SK-N-SH (cell line): ENCODE results near the gene NUDT14. TPM values are rescaled to one million over a fixed set of nuclear protein-coding genes. Genes with fewer than 3 reads are reported as not detected.

Experiments used
- CTCF ChIA-PET: fragments of 300-600, 350-600 bp; formaldehyde crosslinking; extraction: SDS; loops from one replicate; lab custom pipeline; 2021; lab: Yijun Ruan, JAX
- POLR2A ChIA-PET: fragments of 350-600 bp; sonication (Branson Sonifier 250); formaldehyde crosslinking; extraction: SDS; loops from one replicate; lab custom pipeline; 2020; ENCODE audit warnings: antibody characterized with exemption, inconsistent platforms; lab: Yijun Ruan, JAX
- DNase-seq: peaks from one replicate; pipeline ENCODE4 v3.0.0; 2012
- H2AFZ ChIP-seq: fragments of 200-600 bp; sonication (generic); 2 replicates; pipeline ENCODE4 v1.8.1; 2016; ENCODE audit warnings: antibody characterized with exemption, mild to moderate bottlenecking, low read depth
- H3F3A ChIP-seq: fragments of 200-600 bp; sonication (generic); replicated peaks from 2 replicates; pipeline ENCODE3; 2016; ENCODE audit warnings: antibody characterized with exemption, mild to moderate bottlenecking; ENCODE audit not compliant: insufficient read depth
- H3K27ac ChIP-seq, 2 experiments: fragments of 200-500 bp in 1 of 2; fragments of 200-600 bp in 1 of 2; sonication (Bioruptor generic) in 1 of 2; sonication (generic), shearing (Covaris generic) in 1 of 2; 2 replicates each; pipeline versions ENCODE4 v1.5.1 to v1.6.1; 2014 to 2016; ENCODE audit warnings: low read depth in 2 of 2, inconsistent platforms in 1 of 2, low read length in 1 of 2, mild to moderate bottlenecking in 1 of 2, mixed read lengths in 1 of 2
- H3K27me3 ChIP-seq: fragments of 200-600 bp; sonication (generic), shearing (Covaris generic); 2 replicates; pipeline ENCODE4 v1.6.1; 2016; ENCODE audit warnings: mixed run types; ENCODE audit not compliant: insufficient read depth
- H3K36me3 ChIP-seq, 2 experiments: fragments of 200-500 bp in 1 of 2; fragments of 200-600 bp in 1 of 2; sonication (Bioruptor generic) in 1 of 2; sonication (generic) in 1 of 2; replicated peaks in 1 of 2; 2 replicates each; pipeline versions ENCODE3 to v1.5.1; 2014 to 2016; ENCODE audit warnings: low read length in 1 of 2, mild to moderate bottlenecking in 1 of 2; ENCODE audit not compliant: insufficient read depth in 2 of 2, control insufficient read depth in 1 of 2
- H3K4me1 ChIP-seq, 2 experiments: fragments of 200-500 bp in 1 of 2; fragments of 200-600 bp in 1 of 2; sonication (Bioruptor generic) in 1 of 2; sonication (generic), shearing (Covaris generic) in 1 of 2; 2 replicates each; pipeline versions ENCODE4 v1.5.1 to v1.6.1; 2014 to 2016; ENCODE audit warnings: low read depth in 1 of 2, low read length in 1 of 2, mixed run types in 1 of 2; ENCODE audit not compliant: insufficient read depth in 2 of 2, control insufficient read depth in 1 of 2
- H3K4me2 ChIP-seq: fragments of 200-600 bp; sonication (generic), shearing (Covaris generic); 2 replicates; pipeline ENCODE4 v1.6.1; 2017; ENCODE audit warnings: mixed run types
- H3K4me3 ChIP-seq, 2 experiments: fragments of 200-500 bp in 1 of 2; fragments of 200-600 bp in 1 of 2; sonication (Bioruptor generic) in 1 of 2; sonication (generic), shearing (Covaris generic) in 1 of 2; 2 replicates each; pipeline versions ENCODE4 v1.5.1 to v1.8.1; 2014 to 2016; ENCODE audit warnings: low read depth in 2 of 2, inconsistent platforms in 1 of 2, low read length in 1 of 2, mild to moderate bottlenecking in 1 of 2, mixed read lengths in 1 of 2, moderate library complexity in 1 of 2
- H3K79me2 ChIP-seq: fragments of 200-600 bp; sonication (generic); 2 replicates; pipeline ENCODE4 v1.8.1; 2017; ENCODE audit warnings: mild to moderate bottlenecking; ENCODE audit not compliant: insufficient read depth
- H3K9ac ChIP-seq: fragments of 200-600 bp; sonication (generic); 2 replicates; pipeline ENCODE4 v1.6.1; 2017; ENCODE audit warnings: mixed run types
- H3K9me2 ChIP-seq: fragments of 200-600 bp; sonication (generic); 2 replicates; pipeline ENCODE4 v1.6.1; 2017; ENCODE audit warnings: mixed run types
- H3K9me3 ChIP-seq: fragments of 200-600 bp; sonication (generic); 2 replicates; pipeline ENCODE4 v1.6.1; 2017; ENCODE audit warnings: mixed run types, mild to moderate bottlenecking, moderate library complexity
- H4K20me1 ChIP-seq: fragments of 200-600 bp; sonication (generic); 2 replicates; pipeline ENCODE4 v1.6.1; 2017; ENCODE audit warnings: mild to moderate bottlenecking, mixed run types; ENCODE audit not compliant: insufficient read depth
- CHD2 ChIP-seq: fragments of 150-350 bp; IDR thresholded peaks from 2 replicates; pipeline ENCODE4 v1.6.1; 2018; ENCODE audit warnings: low read length; ENCODE audit not compliant: partially characterized antibody
- EZH2phosphoT487 ChIP-seq: fragments of 200-600 bp; sonication (generic); IDR thresholded peaks from 2 replicates; pipeline ENCODE4 v1.6.1; 2017; ENCODE audit warnings: low read depth, mixed run types, mild to moderate bottlenecking, antibody characterized with exemption, moderate library complexity, borderline replicate concordance
- FOSL2 ChIP-seq: IDR thresholded peaks from 2 replicates; pipeline ENCODE4 v1.4.0; 2012; ENCODE audit warnings: low read depth, mild to moderate bottlenecking, moderate library complexity, borderline replicate concordance
- FOXM1 ChIP-seq: IDR thresholded peaks from 2 replicates; pipeline ENCODE4 v1.4.0; 2012; ENCODE audit warnings: low read depth, mild to moderate bottlenecking
- GABPA ChIP-seq: IDR thresholded peaks from 2 replicates; pipeline ENCODE4 v1.4.0; 2012; ENCODE audit warnings: low read depth, mild to moderate bottlenecking
- JUND ChIP-seq: IDR thresholded peaks from 2 replicates; pipeline ENCODE4 v1.4.0; 2012
- MAX ChIP-seq: IDR thresholded peaks from 2 replicates; pipeline ENCODE4 v1.4.0; 2012; ENCODE audit warnings: low read depth
- MEF2A ChIP-seq: IDR thresholded peaks from 2 replicates; pipeline ENCODE4 v1.4.0; 2012; ENCODE audit warnings: low read depth, borderline replicate concordance
- NRF1 ChIP-seq: IDR thresholded peaks from 2 replicates; pipeline ENCODE4 v1.6.1; 2012; ENCODE audit warnings: low read depth, mild to moderate bottlenecking, low read length
- PBX3 ChIP-seq: IDR thresholded peaks from 2 replicates; pipeline ENCODE4; 2012
- RAD21 ChIP-seq: IDR thresholded peaks from 2 replicates; pipeline ENCODE4 v1.6.1; 2012; ENCODE audit warnings: mild to moderate bottlenecking, low read length
- RCOR1 ChIP-seq: fragments of 150-350 bp; IDR thresholded peaks from 2 replicates; pipeline ENCODE4 v1.6.1; 2017; ENCODE audit warnings: antibody characterized with exemption, low read length
- REST ChIP-seq: IDR thresholded peaks from 2 replicates; pipeline ENCODE4 v1.6.1; 2012; ENCODE audit warnings: mild to moderate bottlenecking, low read depth, low read length, moderate library complexity
- RFX5 ChIP-seq: IDR thresholded peaks from 2 replicates; pipeline ENCODE4 v1.6.1; 2012; ENCODE audit warnings: mild to moderate bottlenecking, improper control_type of control experiment, low read length
- SIN3A ChIP-seq: IDR thresholded peaks from 2 replicates; pipeline ENCODE4 v1.6.1; 2012; ENCODE audit warnings: low read depth, mild to moderate bottlenecking, low read length, moderate library complexity, borderline replicate concordance
- SMC3 ChIP-seq: IDR thresholded peaks from 2 replicates; pipeline ENCODE4 v1.6.1; 2012; ENCODE audit warnings: low read depth, low read length, improper control_type of control experiment
- TAF1 ChIP-seq: IDR thresholded peaks from 2 replicates; pipeline ENCODE4 v1.6.1; 2012; ENCODE audit warnings: low read depth, mild to moderate bottlenecking, low read length, moderate library complexity, borderline replicate concordance
- TEAD4 ChIP-seq: IDR thresholded peaks from 2 replicates; pipeline ENCODE4 v1.4.0; 2012; ENCODE audit warnings: mild to moderate bottlenecking, borderline replicate concordance; ENCODE audit not compliant: insufficient read depth
- USF1 ChIP-seq: IDR thresholded peaks from 2 replicates; pipeline ENCODE4 v1.4.0; 2012; ENCODE audit warnings: low read depth, borderline replicate concordance
- WGBS: methylation state at CpG from one replicate; pipeline ENCODE4 v1.1.6; 2017; ENCODE audit warnings: low lambda C conversion rate; 5-methylcytosine and 5-hydroxymethylcytosine counted together
- polyA plus RNA-seq, 3 experiments: library from polyadenylated mRNA; depleted of rRNA; stranded (reverse); fragments of >200 nt; gene quantifications; 2 replicates each; pipeline ENCODE4 v1.2.3, GENCODE V29; 2012
- TF ChIP-seq, protein P1 (sequence below): fragments of 150-350 bp; IDR thresholded peaks from 2 replicates; pipeline ENCODE4 v1.6.1; 2016; ENCODE audit warnings: mild to moderate bottlenecking, low read depth, low read length

The NUDT14 gene
- polyA plus RNA-seq, 1 of the 3 experiments (the other 2 are of a cell fraction): 18.4 TPM

DNA sequence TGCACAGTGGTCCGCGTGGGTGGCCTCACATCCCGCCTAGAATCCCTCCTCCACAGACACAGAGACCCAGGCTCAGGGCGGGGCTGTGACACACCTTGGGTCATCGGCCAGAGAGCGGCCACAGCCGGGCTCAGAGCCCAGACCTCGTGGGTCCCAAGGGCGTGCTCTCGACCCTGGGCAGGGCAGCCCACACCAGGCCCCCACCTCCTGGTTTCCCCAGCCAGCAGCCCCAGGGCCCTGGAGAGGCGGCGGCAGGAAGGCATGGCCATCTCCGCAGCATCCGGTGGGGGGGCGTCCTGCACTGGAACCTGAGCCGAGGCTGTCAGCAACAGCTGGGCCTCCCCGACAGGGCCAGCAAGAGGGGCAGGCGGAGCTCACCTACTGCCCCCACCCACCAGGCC, 27.8 kb downstream of the NUDT14 start:
- Histone ChIP-seq H3K27me3 (no peaks in the 10 kb centered on the region), H3K79me2 (no peaks in the 10 kb centered on the region)
- WGBS: 82% methylated on average over 4 of the region's 18 CpGs
- TF ChIP-seq CHD2 (no peak), MAX (no peak), USF1 (no peak), GABPA (no peak), TAF1 (no peak), TEAD4 (no peak), MEF2A (no peak), RFX5 (no peak), PBX3 (no peak), FOSL2 (no peak), FOXM1 (no peak), NRF1 (no peak)
- TF ChIP-seq, protein P1, sequence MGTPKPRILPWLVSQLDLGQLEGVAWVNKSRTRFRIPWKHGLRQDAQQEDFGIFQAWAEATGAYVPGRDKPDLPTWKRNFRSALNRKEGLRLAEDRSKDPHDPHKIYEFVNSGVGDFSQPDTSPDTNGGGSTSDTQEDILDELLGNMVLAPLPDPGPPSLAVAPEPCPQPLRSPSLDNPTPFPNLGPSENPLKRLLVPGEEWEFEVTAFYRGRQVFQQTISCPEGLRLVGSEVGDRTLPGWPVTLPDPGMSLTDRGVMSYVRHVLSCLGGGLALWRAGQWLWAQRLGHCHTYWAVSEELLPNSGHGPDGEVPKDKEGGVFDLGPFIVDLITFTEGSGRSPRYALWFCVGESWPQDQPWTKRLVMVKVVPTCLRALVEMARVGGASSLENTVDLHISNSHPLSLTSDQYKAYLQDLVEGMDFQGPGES: no peak
- TF ChIP-seq, all 33 proteins: peak for 0
- H3K9me2 ChIP-seq: no peaks in the 10 kb centered on the region
- DNase-seq: peak; percentile 56
- H3F3A ChIP-seq: no peaks in the 10 kb centered on the region
- no peak overlapping the region for H3K27ac ChIP-seq
- H3K4me1 ChIP-seq: no peaks in the 10 kb centered on the region
- no peaks in the 10 kb centered on the region for H3K36me3 ChIP-seq
- H2AFZ ChIP-seq: no peak overlapping the region
- no peaks in the 10 kb centered on the region for H3K9me3 ChIP-seq
- H4K20me1 ChIP-seq: no peaks in the 10 kb centered on the region
- H3K9ac ChIP-seq: no peak overlapping the region
- no peak overlapping the region for H3K4me3 ChIP-seq
- CTCF ChIA-PET: interaction anchor here (0.7 to 1.8 kb wide), 4 partner anchors 15 to 327 kb away, joined by 3 to 7 read pairs (median 3); partner anchors contain the start of gene JAG2
- POLR2A ChIA-PET: no interaction called here
- no peak overlapping the region for H3K4me2 ChIP-seq

- H3K9me2 ChIP-seq: no peaks in the 10 kb centered on the region
- H4K20me1 ChIP-seq: no peaks in the 10 kb centered on the region
- no peaks in the 10 kb centered on the region for H3K27me3 ChIP-seq
- ChIA-PET CTCF (interaction anchor here (1.0 kb wide), 1 partner anchor 66 kb away, joined by 3 read pairs; no protein-coding TSS in a partner anchor), POLR2A (no interaction called here)
- H3K9ac ChIP-seq: no peak overlapping the region
- H3K4me3 ChIP-seq: no peak overlapping the region
- 62% methylated on average over 6 of the region's 14 CpGs for WGBS
- no peaks in the 10 kb centered on the region for H3K36me3 ChIP-seq
- no peak overlapping the region for H2AFZ ChIP-seq
- DNase-seq: no peak
- H3K4me1 ChIP-seq: no peaks in the 10 kb centered on the region
- no peaks in the 10 kb centered on the region for H3F3A ChIP-seq
- no peaks in the 10 kb centered on the region for H3K79me2 ChIP-seq
- no peaks in the 10 kb centered on the region for H3K9me3 ChIP-seq
- no peak overlapping the region for H3K4me2 ChIP-seq
- no peak overlapping the region for H3K27ac ChIP-seq
- TF ChIP-seq CHD2 (no peak), REST (no peak), SIN3A (no peak), SMC3 (no peak), MAX (no peak), RAD21 (no peak), RCOR1 (no peak), JUND (no peak), FOXM1 (no peak), TEAD4 (no peak), MEF2A (no peak), EZH2phosphoT487 (no peak)
Observed at GRCh38 chr14:105152794-105153241, 28.3 kb downstream of the NUDT14 start.
